ENCODE measurements around the gene BTNL2.

DNA sequence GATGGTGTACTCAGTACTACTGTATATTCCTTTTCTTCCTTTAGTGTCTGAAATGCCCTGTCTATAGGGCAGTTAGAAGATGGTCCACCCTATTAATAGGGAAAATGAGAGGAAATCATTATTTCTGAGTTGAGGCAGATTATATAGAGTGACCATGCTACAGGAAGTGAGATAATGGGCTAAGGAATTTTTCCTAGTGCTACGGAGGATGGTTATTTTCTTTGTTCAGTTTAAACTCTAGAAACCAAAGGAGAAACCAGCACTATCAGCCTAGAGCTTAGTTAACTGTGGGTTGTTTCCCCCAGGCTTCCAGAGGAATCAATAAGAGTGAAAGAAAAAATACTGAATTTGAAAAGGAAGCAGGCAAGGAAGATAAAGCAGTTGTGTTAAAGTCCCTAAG is 35.8 kb downstream of the BTNL2 start:
- TF ChIP-seq, protein P1, sequence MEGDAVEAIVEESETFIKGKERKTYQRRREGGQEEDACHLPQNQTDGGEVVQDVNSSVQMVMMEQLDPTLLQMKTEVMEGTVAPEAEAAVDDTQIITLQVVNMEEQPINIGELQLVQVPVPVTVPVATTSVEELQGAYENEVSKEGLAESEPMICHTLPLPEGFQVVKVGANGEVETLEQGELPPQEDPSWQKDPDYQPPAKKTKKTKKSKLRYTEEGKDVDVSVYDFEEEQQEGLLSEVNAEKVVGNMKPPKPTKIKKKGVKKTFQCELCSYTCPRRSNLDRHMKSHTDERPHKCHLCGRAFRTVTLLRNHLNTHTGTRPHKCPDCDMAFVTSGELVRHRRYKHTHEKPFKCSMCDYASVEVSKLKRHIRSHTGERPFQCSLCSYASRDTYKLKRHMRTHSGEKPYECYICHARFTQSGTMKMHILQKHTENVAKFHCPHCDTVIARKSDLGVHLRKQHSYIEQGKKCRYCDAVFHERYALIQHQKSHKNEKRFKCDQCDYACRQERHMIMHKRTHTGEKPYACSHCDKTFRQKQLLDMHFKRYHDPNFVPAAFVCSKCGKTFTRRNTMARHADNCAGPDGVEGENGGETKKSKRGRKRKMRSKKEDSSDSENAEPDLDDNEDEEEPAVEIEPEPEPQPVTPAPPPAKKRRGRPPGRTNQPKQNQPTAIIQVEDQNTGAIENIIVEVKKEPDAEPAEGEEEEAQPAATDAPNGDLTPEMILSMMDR (IDR thresholded peaks at IDR 0.05), result no peak
- no peak for TF ChIP-seq REST (IDR thresholded peaks at IDR 0.05; ENCODE audit: insufficient read depth in 1 of 2, low read depth in 2 of 2, low read length in 1 of 2)
- TF ChIP-seq POLR2AphosphoS5 (IDR thresholded peaks at IDR 0.05; ENCODE audit: low read depth, low read length), result no peak
- no peak for TF ChIP-seq SIN3A (IDR thresholded peaks at IDR 0.05; ENCODE audit: borderline replicate concordance, insufficient read depth, low read depth, low read length)
